Measurements from ENCODE around the gene GUK1.
A peak's percentile ranks its signal among the peaks of the same experiment; 100 is the strongest.

GUK1 gene

DNA sequence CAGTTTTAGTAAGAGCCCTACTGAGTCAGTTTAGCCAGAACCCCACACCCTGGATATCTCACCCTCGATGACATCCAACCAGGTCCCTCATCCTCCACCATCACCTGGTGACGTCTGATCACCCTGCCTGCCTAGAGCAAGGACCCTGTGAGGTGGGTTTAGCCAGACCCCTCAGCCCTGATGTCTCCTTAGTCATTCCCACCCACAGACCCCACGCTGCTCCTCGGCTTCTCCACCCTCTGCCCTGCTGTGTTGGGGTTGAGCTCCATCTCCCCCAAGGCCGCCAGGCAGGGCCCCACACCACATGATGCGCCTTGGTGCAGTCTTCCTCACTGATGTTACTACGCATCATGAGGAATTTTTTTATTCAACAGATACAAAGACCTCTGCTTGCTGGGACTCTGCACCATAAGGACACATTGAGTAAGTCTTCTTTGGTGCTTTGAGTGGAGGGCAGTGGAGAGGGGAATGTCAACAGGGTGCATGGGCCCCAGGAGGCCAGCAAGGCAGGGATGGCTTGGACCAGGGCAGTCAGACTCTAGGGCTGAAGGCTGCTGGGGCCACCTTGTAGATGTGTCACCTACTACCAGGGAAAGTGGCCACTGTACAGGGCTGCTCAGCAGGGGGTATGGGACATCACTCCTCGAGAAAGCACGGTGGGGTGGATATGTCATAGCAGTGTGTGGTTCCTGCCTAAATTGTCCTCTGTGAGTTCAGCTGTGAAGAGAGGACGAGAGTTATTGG, 23.9 kb downstream of the GUK1 start:
- no peak for DNase-seq (ENCODE audit: low read depth, low spot score)
- TF ChIP-seq, protein P1, sequence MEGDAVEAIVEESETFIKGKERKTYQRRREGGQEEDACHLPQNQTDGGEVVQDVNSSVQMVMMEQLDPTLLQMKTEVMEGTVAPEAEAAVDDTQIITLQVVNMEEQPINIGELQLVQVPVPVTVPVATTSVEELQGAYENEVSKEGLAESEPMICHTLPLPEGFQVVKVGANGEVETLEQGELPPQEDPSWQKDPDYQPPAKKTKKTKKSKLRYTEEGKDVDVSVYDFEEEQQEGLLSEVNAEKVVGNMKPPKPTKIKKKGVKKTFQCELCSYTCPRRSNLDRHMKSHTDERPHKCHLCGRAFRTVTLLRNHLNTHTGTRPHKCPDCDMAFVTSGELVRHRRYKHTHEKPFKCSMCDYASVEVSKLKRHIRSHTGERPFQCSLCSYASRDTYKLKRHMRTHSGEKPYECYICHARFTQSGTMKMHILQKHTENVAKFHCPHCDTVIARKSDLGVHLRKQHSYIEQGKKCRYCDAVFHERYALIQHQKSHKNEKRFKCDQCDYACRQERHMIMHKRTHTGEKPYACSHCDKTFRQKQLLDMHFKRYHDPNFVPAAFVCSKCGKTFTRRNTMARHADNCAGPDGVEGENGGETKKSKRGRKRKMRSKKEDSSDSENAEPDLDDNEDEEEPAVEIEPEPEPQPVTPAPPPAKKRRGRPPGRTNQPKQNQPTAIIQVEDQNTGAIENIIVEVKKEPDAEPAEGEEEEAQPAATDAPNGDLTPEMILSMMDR (IDR thresholded peaks at IDR 0.05; ENCODE audit: insufficient read depth, low read length, missing control alignments), result no peak
- ChIA-PET POLR2A (interaction anchor here (2.4 kb wide), 1 partner anchor 24 kb away, joined by 15 read pairs; the partner anchor contains the start of gene GUK1), CTCF (interaction anchor here (1.0 to 5.0 kb wide), 7 partner anchors 11 to 351 kb away, joined by 3 to 53 read pairs (median 10); partner anchors contain the start of genes GJC2 and GUK1)
- no peak overlapping the region for H3K4me3 ChIP-seq (ENCODE audit: low read depth, low read length)

DNA sequence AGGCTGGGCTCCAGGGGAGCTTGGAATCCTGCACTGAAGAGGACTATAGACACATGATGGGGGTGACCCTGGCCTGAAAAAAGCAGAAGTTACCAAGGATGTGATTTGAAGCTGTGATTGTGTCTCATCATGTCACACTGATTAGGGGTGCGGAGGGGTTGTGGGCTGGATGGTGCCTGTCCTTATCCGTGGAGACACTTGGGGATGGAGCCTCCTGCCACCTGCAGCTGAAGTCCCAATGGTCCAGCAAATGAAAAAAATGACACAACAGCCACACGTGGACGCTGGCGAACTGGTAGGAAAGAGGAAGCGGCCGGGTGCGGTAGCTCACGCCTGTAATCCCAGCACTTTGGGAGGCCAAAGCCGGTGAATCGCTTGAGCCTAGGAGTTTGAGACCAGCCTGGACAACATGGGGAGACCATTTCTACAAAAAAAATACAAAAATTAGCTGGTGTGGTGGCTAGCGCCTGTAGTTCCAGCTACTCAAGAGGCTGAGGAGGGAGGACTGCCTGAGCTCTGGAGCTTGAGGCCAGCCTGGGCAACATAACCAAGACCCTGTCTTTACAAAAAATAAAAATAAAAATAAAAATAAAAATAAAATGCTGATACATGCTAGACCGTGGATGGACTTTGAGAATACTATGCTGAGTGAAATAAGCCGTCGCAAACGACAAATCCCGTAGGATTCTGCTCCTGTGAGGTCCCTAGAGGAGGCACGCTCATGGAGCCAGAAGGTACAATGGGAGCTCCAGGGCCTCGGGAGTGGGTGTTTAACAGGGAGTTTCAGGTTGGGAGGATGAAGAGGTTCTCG, 24.7 kb downstream of the GUK1 start:
- TF ChIP-seq, protein P1 (IDR thresholded peaks at IDR 0.05; ENCODE audit: insufficient read depth, low read length, missing control alignments), result no peak
- ChIA-PET POLR2A (interaction anchor here (0.6 to 2.4 kb wide), 4 partner anchors 9 to 24 kb away, joined by 3 to 15 read pairs (median 4); partner anchors contain the start of gene GUK1), CTCF (interaction anchor here (0.6 to 5.0 kb wide), 21 partner anchors 8 to 350 kb away, joined by 3 to 53 read pairs (median 4); partner anchors contain the start of genes GJC2 and GUK1)
- DNase-seq (ENCODE audit: low read depth, low spot score), result no peak
- peak overlapping the region; percentile 71 for H3K4me3 ChIP-seq (ENCODE audit: low read depth, low read length)

DNA sequence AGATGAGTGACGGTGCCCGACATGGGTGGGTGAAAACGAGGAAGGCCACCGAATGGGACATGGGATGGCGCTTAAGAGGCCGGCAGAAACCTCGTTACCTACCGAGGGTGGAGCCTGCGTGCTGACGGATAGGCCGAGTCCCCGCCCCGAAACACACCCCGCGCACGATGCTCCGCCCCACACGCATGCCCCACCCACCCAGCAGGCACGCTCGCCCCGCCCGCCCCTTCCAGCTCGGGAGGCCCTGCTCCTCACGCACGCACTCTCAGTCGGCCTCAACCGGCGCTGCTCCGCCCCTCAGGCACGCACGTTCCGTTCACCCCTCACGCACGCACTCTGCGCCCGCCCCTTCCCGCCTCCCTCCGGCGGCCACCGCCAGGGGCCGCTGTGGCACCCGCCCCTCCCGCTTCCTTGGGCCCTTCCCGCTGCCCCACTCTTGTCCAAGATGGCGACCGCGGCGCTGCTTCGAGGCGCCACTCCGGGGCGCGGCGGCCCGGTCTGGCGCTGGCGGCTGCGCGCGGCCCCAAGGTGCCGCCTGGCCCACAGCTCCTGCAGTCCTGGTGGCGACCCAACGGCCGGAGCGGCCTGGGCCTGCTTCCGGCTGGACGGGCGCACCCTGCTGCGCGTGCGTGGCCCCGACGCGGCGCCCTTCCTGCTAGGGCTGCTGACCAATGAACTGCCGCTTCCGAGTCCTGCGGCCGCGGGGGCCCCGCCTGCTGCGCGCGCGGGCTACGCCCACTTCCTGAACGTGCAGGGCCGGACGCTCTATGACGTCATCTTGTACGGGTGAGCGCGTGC, 25.5 kb downstream of the GUK1 start, which contains the start of gene IBA57:
Gene IBA57, plus strand, starts transcription at position 433 of the 798 bp plus-strand sequence. Its CDS starts 13 bp downstream, at position 446.
- POLR2A ChIA-PET, result interaction anchor here (0.6 to 2.4 kb wide), 9 partner anchors 9 to 1585 kb away, joined by 3 to 15 read pairs (median 3); partner anchors contain the start of gene GUK1

DNA sequence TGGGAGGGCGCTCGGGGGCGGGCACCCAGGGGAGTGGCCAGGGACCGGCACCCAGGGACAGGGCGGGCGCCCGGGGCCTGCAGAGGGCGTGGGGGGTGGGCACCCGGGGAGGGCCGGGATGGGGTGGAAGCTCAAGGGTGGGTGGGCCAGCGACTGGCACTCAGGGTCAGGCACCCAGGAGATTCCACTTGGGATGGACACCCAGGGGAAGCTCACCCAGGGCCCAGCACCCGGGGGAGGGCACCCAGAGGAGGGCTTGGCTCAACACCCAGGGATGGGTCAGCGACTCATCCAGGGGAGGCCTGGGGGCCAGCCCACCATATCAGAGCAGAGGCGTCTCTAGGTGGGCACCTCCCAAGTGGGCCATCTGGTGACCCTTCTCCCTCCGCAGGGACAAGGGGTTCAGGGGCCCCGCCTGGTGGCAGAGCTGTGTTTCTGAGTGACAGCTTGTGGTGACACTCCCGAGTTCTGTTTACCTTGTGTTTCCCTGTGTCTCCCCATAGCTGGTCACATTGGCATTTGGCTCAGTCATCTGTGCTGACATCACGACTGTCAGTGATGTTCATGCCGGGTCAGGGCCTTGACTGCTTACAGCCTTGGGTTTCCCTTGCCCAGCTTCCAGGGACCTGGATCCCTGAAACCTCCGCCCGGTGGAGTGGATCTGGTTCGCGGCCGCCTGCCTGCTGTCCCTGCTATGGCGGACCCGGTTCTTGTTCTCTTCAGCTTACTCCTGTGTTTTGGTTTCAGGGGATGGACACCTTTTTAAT, 26.3 kb downstream of the GUK1 start:
- H3K4me3 ChIP-seq (ENCODE audit: low read depth, low read length), result peak overlapping the region; percentile 73
- ChIA-PET CTCF (interaction anchor here (0.6 to 5.0 kb wide), 18 partner anchors 8 to 690 kb away, joined by 3 to 53 read pairs (median 4); partner anchors contain the start of genes GJC2 and GUK1), POLR2A (interaction anchor here (0.7 to 2.4 kb wide), 5 partner anchors 11 to 1585 kb away, joined by 3 to 15 read pairs (median 3); partner anchors contain the start of gene GUK1)
- TF ChIP-seq, protein P1 (IDR thresholded peaks at IDR 0.05; ENCODE audit: insufficient read depth, low read length, missing control alignments), result peak; percentile 44
- no peak for DNase-seq (ENCODE audit: low read depth, low spot score)

More for the DNA sequence above, 25.5 kb downstream of the GUK1 start, which contains the start of gene IBA57:
- TF ChIP-seq, protein P1 (IDR thresholded peaks at IDR 0.05; ENCODE audit: insufficient read depth, low read length, missing control alignments), result peak; percentile 99
- peak; percentile 91 for DNase-seq (ENCODE audit: low read depth, low spot score)
- H3K4me3 ChIP-seq (ENCODE audit: low read depth, low read length), result peak within 1 kb of the TSS; percentile 73
- CTCF ChIA-PET, result interaction anchor here (0.6 to 5.0 kb wide), 26 partner anchors 9 to 689 kb away, joined by 3 to 53 read pairs (median 3); partner anchors contain the start of genes GJC2 and GUK1

All from AG04449 (cell line).